Endothelial cell of umbilical vein (primary cell): ENCODE data around the gene GPR32.

Experiments used
- CTCF ChIP-seq, 2 donors: IDR thresholded peaks; 1 replicate in 1 of 2; 2 replicates in 1 of 2; pipeline ENCODE4 v1.5.1; 2011; ENCODE audit warnings: low read length in 2 of 2, mild to moderate bottlenecking in 2 of 2, moderate library complexity in 2 of 2, control low read depth in 1 of 2, inconsistent platforms in 1 of 2, low read depth in 1 of 2; ENCODE audit not compliant: insufficient read depth in 1 of 2; ENCODE audit errors: extremely low read depth in 1 of 2
- EZH2 ChIP-seq: IDR thresholded peaks from 2 replicates; pipeline ENCODE4 v1.6.1; 2012; ENCODE audit warnings: borderline replicate concordance, low read depth, mild to moderate bottlenecking, moderate library complexity, low read length, inconsistent platforms; ENCODE audit not compliant: severe bottlenecking
- JUN ChIP-seq: IDR thresholded peaks from 2 replicates; pipeline ENCODE4 v1.6.1; 2011; ENCODE audit warnings: borderline replicate concordance, low read depth; ENCODE audit not compliant: insufficient read length, insufficient read depth
- MAX ChIP-seq: IDR thresholded peaks from 2 replicates; pipeline ENCODE4 v1.6.1; 2011; ENCODE audit not compliant: insufficient read depth, insufficient read length
- POLR2A ChIP-seq: IDR thresholded peaks from 2 replicates; pipeline ENCODE4 v1.6.1; 2012; ENCODE audit warnings: low read depth, mild to moderate bottlenecking, control low read depth, low read length
- POLR2AphosphoS5 ChIP-seq: IDR thresholded peaks from 2 replicates; pipeline ENCODE4 v1.6.1; 2012; ENCODE audit warnings: low read depth, mild to moderate bottlenecking, control low read depth, low read length, moderate library complexity; ENCODE audit not compliant: insufficient read depth

GRCh38 chr19:50739132-50739913 is 30.9 kb upstream of the GPR32 start:
- no peak for TF ChIP-seq POLR2A
- TF ChIP-seq CTCF (IDR thresholded peaks at IDR 0.05; ENCODE audit: extremely low read depth in 1 of 2, insufficient read depth in 1 of 2, low read depth in 1 of 2, low read length in 2 of 2) = no peak
- no peak for TF ChIP-seq MAX
- no peak for TF ChIP-seq EZH2
- TF ChIP-seq POLR2AphosphoS5 = no peak
- TF ChIP-seq JUN = no peak
